HG03280 (cell line): ENCODE data around the gene PHLDB3.
"Not testable (repeated sequence)": the region's sequence is repeated elsewhere in the genome, so short reads cannot be mapped to it uniquely, and the experiment has no call there.

Experiments used
- ATAC-seq: cut with Tn5 transposase; IDR thresholded peaks from one replicate; pipeline ENCODE4 v1.9.1; 2021; ENCODE audit warnings: mild to moderate bottlenecking, moderate library complexity; ENCODE audit not compliant: unreplicated experiment

PHLDB3 gene

DNA sequence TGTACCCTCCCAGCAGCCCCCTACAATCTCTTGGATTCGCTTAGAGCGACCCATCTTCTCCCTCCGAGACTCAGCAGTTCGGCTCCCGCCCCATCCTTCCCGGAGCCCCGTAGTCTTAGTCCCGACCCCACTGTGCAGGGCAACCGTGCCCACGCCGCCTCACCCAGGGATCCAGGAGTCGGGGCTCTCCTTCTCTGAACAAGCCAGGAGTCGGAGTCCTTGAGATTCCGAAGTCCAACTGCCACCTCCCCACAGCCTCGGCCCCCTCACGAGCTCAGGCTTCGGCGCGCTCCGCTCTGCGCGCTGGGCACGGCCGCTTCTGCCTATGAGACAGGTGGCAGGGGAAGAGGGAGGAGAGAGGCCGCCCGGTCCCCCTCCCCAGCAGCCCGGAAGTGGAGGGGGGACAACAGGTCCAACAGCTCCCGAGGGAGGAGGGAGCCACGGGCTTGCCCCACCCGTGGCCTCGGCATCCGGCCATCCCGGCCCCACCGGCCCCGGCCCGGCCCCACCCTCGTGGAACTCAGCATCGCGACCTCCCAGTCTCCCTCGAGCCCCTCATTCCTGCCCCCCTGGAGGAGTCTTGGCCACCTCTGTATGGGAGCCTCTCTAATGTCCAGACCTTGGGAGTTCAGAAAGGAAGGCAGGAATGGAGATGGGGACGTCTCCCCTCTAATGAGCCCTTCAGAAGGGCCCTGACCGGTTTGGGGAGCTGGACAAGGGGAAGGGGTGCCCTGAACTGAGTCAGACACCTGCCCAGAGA lies at the start of gene PHLDB3:
PHLDB3 (minus strand) TSS at position 321 of the 760 bp plus-strand sequence. CDS start 628 bp downstream, outside the sequence.
- peak; percentile 18 for ATAC-seq

GRCh38 chr19:43553656-43554055 lies 49.1 kb upstream of the PHLDB3 start:
- ATAC-seq, result no peak

DNA sequence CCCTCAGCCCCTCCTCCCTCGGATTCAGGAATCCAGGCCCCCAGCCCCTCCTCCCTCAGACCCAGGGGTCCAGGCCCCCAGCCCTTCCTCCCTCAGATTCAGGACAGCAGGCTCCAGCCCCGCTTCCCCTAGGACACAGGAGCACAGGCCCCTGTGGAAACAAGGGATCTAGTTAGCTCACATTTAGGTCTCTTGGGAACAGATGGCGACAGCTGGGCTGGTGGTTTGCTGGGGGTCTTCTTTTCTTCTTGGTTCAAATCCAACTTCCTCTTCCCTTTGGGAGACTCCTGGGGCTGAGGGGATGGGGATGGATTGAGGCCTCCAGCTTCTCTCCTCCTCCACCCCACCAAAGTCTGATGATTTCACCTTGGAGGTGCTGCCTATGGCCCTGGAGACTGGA lies 48.1 kb upstream of the PHLDB3 start:
- no peak for ATAC-seq

DNA sequence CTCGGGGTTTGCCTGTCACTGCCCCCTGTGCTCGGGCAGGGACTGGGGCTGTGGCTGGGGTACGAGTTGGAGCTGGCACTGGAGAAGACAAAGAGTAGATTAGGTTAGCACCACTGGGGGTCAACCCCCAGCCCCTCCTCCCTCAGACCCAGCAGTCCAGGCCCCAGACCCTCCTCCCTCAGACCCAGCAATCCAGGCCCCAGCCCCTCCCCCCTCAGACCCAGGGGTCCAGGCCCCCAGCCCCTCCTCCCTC lies 47.6 kb upstream of the PHLDB3 start:
- ATAC-seq, result no peak

DNA sequence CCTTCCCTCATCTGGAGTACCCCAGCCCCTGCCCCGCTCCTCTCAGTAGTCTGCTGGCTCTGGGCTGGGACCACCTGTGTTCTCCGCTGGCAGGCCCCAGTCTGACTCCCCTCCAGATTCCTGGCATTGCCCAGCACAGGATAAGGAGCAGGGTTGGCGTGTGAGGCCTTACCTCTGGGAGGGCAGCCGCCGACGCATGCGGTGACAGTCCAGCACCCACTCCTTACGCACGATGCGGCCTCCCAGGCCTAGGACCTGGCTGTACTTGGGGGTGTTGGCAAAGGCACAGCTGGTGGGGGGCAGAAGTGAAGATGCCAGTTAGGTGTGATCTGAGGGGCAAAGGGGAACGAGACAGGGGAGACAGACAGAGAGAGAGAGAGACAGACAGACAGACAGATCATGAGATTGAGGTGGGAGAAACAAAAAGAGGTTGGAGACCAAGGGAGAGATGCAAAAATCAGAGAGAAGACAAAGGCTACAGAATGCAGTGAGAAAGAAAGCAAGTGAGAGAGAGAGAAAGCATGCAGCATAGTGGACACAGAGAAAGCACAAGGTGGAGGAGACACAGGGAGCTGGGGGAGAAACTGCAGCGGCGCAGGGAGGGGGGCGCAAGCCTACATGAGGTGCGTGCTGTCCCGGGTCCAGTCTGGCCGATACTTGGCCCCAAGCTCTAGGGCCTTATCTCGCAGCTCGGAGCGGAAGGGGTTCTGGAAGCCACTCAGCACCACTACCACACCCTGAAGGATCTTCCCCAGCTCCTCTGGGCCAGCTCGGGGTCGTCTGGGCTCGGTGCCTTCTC lies 47.1 kb upstream of the PHLDB3 start:
- no peak for ATAC-seq

- ATAC-seq, result no peak
Measured at GRCh38 chr19:43548706-43549105, 44.2 kb upstream of the PHLDB3 start.

GRCh38 chr19:43547926-43548325 lies 43.4 kb upstream of the PHLDB3 start:
- ATAC-seq, result not testable (repeated sequence)

DNA sequence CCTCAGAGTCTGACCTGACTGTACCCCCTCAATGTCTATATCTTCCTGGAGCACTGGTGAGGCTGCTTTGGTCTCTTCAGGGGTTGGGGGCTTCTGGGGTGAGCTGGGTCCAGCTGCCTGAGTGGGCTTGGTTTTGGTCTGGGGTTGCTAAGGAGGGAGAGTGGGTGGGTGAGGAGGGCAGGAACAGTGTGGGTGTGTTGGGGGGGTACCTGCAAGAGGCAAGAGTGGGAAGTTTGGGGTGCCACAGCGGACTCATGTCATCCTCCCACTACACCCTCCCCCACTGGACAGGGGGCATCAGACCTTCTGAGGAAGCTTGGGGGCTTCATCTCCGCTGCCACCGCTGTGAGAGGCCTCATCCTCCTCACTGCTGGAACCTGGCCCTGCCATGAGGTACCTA lies 42.0 kb upstream of the PHLDB3 start:
- no peak for ATAC-seq

DNA sequence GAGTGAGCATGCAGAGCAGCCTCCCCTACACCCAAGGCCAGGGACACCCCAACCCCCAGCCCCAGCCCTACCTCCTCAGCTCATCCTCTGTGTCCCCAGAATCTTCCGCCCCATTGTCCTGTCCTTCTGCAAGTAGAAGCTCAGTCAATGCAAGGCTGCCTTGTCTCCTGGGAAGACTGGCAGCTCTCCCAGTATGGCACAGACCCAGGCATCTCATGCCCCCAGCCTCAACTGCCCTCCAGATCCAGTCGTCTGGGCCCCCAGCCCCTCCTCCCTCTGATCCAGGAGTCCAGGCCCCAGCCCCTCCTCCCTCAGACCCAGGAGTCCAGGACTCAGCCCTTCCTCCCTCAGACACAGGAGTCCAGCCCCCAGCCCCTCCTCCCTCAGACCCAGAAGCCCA lies 41.4 kb upstream of the PHLDB3 start:
- no peak for ATAC-seq

GRCh38 chr19:43545276-43545675 lies 40.7 kb upstream of the PHLDB3 start:
- ATAC-seq, result no peak

GRCh38 chr19:43544077-43544476 lies 39.5 kb upstream of the PHLDB3 start:
- no peak for ATAC-seq

DNA sequence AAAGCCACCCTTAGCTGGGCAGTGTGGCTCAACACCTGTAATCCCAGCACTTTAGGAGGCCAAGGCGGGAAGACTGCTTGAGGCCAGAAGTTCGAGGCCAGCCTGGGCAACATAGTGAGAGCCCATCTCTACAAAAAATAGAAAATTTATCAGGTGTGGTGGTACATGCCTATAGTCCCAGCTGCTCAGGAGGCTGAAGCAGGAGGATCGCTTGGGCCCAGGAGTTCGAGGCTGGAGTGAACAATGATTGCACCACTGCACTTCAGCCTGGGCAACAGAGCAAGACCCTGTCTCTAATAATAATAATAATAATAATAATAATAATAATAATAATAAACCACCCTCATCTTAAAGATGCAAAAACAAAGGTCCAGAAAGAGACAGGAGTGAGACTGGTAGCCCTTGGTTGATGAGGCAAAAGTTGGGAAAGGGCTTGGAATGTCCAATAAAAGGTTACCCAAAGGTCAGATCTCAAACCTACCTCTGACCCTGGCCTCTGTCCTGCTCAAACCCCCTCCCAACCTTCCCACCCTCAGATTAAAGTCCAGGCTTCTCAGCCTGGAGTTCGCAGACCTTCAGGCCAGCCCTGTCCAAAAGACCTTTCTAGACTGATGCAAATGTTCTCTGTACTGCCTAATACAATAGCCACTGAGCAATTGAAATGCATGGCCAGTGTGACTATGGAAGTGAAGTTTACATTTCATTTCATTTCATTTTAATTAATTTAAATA lies 37.5 kb upstream of the PHLDB3 start:
- no peak for ATAC-seq

GRCh38 chr19:43540381-43540780 lies 35.8 kb upstream of the PHLDB3 start:
- ATAC-seq, result no peak

DNA sequence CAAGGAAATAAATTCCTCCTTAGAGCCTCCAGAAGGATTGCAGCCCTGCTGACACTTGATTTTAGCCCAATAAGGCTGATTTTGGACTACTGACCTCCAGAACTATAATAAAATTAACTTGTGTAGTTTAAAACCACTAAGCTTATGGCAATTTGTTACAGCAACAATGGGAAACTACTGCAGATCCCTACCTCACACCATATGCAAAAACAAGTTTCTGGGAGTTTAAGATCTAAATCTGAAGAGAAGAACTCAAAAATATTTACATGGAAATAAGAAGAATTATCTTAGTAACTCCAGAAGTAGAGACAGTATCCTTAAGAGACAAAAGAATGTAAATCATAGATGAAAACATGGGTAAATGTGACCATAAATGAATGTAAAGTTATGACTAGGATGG lies 34.4 kb upstream of the PHLDB3 start:
- no peak for ATAC-seq

GRCh38 chr19:43534816-43535761 lies 30.5 kb upstream of the PHLDB3 start:
- ATAC-seq, result no peak

DNA sequence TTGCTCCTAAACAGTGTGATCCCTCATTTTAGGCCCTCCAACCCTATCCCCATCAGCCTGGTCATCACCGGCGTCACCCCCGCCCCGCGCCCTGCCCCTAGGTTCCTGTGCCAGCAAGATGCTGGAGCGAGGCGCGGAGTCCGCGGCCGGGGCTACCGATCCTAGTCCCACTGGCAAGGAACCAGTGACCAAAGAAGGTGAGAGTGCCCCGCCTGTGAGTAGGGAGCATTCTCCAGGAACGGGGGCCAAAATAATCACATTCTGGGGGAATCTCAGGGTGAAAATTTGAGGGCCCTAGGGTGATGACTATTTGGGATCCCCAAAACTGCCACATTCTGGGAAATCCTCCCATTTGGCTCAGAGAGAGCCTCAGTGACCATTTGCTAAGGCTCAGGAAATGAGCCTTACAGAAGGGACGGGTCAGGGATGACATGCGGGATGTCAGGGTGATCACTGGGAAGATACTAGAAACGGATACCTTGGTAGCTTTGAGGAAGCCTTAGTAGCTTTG lies 29.8 kb upstream of the PHLDB3 start:
- no peak for ATAC-seq

- ATAC-seq, result peak; percentile 63
Measured at GRCh38 chr19:43533546-43534304, 29.2 kb upstream of the PHLDB3 start.

- peak; percentile 63 for ATAC-seq
Measured at GRCh38 chr19:43532962-43533545, 28.5 kb upstream of the PHLDB3 start, which contains the start of gene ZNF575. ZNF575 (plus strand) TSS chr19:43533188; CDS start chr19:43534423, 1,235 bp downstream.

GRCh38 chr19:43532571-43532961 lies 28.0 kb upstream of the PHLDB3 start:
- ATAC-seq, result no peak
